ENCODE data around the gene NR4A2. TPM values are rescaled to one million over a fixed set of nuclear protein-coding genes. Genes with fewer than 3 reads are reported as not detected.
A peak's percentile ranks its signal among the peaks of the same experiment; 100 is the strongest.

The NR4A2 gene
- total RNA-seq, 2 donors from 2014 or later, result 1.2 to 1.6 TPM

GRCh38 chr2:156340804-156341451 lies 8.4 kb upstream of the NR4A2 start:
- DNase-seq, result peak; percentile 73
- Histone ChIP-seq H3K4me1 (ENCODE audit: control insufficient read depth, insufficient read depth, low read length) (no peaks in the 10 kb centered on the region), H3K9me3 (ENCODE audit: control insufficient read depth, low read length) (no peaks in the 10 kb centered on the region), H3K9ac (ENCODE audit: extremely low read depth, low read length, poor library complexity, severe bottlenecking) (peak overlapping the region; percentile 89), H3K36me3 (ENCODE audit: control insufficient read depth, insufficient read depth, low read length) (no peaks in the 10 kb centered on the region), H3K27ac (ENCODE audit: low read depth, low read length) (no peak overlapping the region), H3K27me3 (ENCODE audit: control insufficient read depth, insufficient read depth, low read length, poor library complexity, severe bottlenecking) (no peaks in the 10 kb centered on the region), H3K4me3 (ENCODE audit: low read length) (peak overlapping the region; percentile 86)
- TF ChIP-seq, protein P1, sequence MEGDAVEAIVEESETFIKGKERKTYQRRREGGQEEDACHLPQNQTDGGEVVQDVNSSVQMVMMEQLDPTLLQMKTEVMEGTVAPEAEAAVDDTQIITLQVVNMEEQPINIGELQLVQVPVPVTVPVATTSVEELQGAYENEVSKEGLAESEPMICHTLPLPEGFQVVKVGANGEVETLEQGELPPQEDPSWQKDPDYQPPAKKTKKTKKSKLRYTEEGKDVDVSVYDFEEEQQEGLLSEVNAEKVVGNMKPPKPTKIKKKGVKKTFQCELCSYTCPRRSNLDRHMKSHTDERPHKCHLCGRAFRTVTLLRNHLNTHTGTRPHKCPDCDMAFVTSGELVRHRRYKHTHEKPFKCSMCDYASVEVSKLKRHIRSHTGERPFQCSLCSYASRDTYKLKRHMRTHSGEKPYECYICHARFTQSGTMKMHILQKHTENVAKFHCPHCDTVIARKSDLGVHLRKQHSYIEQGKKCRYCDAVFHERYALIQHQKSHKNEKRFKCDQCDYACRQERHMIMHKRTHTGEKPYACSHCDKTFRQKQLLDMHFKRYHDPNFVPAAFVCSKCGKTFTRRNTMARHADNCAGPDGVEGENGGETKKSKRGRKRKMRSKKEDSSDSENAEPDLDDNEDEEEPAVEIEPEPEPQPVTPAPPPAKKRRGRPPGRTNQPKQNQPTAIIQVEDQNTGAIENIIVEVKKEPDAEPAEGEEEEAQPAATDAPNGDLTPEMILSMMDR (conservative IDR thresholded peaks at IDR 0.05), result no peak
- Mint-ChIP-seq H3K27ac (peak overlapping the region; percentile 95), H3K4me3 (peak overlapping the region; percentile 72), H3K4me1 (peaks cover 28% of the 10 kb centered on the region), H3K36me3 (ENCODE audit: low read depth) (no peaks in the 10 kb centered on the region), H3K27me3 (ENCODE audit: insufficient read depth) (peaks cover 7% of the 10 kb centered on the region), H3K9me3 (no peaks in the 10 kb centered on the region)
- 15 to 19% methylated on average over 14 to 15 of the region's 15 CpGs for WGBS, 2 experiments (ENCODE audit: insufficient coverage in 1 of 2, insufficient read length in 1 of 2)

- TF ChIP-seq, protein P1 (conservative IDR thresholded peaks at IDR 0.05), result no peak
- H3K4me3 Mint-ChIP-seq, result peak overlapping the region; percentile 72
- peaks cover 7% of the 10 kb centered on the region for H3K27me3 Mint-ChIP-seq (ENCODE audit: insufficient read depth)
- peaks cover 31% of the 10 kb centered on the region for H3K4me1 Mint-ChIP-seq
- H3K27ac Mint-ChIP-seq, result no peak overlapping the region
- H3K36me3 ChIP-seq (ENCODE audit: control insufficient read depth, insufficient read depth, low read length), result no peaks in the 10 kb centered on the region
- no peak for DNase-seq
- no peaks in the 10 kb centered on the region for H3K27me3 ChIP-seq (ENCODE audit: control insufficient read depth, insufficient read depth, low read length, poor library complexity, severe bottlenecking)
- no peak overlapping the region for H3K9ac ChIP-seq (ENCODE audit: extremely low read depth, low read length, poor library complexity, severe bottlenecking)
- no peak overlapping the region for H3K27ac ChIP-seq (ENCODE audit: low read depth, low read length)
- H3K4me3 ChIP-seq (ENCODE audit: low read length), result no peak overlapping the region
- H3K9me3 ChIP-seq (ENCODE audit: control insufficient read depth, low read length), result no peaks in the 10 kb centered on the region
- no peaks in the 10 kb centered on the region for H3K36me3 Mint-ChIP-seq (ENCODE audit: low read depth)
- H3K9me3 Mint-ChIP-seq, result no peaks in the 10 kb centered on the region
- no peaks in the 10 kb centered on the region for H3K4me1 ChIP-seq (ENCODE audit: control insufficient read depth, insufficient read depth, low read length)
- WGBS, 2 experiments (ENCODE audit: insufficient coverage in 1 of 2, insufficient read length in 1 of 2), result 100% methylated on average over 1 of the region's 1 CpG; no CpG with 5 or more reads in 1 of the 2 experiments
These were observed 7.9 kb upstream of the NR4A2 start for GRCh38 chr2:156340377-156340776.

DNA sequence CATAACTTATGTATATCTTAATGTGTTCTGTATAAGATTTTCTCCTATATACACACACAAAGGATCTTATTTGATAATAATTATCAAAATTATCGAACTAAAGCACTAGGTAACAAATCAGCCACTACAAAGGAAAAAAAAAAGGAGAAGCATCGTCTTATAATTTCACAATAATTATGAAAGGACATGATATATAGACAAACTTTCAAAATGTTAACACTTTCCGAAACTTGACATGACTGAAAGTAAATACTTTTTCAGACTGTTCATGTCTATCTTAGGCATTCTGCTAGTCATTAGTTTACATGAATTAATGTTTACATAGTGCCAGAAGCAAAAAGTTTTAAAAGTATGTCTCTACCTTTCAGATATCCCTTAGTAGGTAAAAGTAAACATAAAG lies 7.3 kb upstream of the NR4A2 start:
- no peak overlapping the region for H3K27ac Mint-ChIP-seq
- Histone ChIP-seq H3K27ac (ENCODE audit: low read depth, low read length) (no peak overlapping the region), H3K4me1 (ENCODE audit: control insufficient read depth, insufficient read depth, low read length) (no peaks in the 10 kb centered on the region), H3K4me3 (ENCODE audit: low read length) (no peak overlapping the region), H3K9me3 (ENCODE audit: control insufficient read depth, low read length) (no peaks in the 10 kb centered on the region), H3K9ac (ENCODE audit: extremely low read depth, low read length, poor library complexity, severe bottlenecking) (no peak overlapping the region), H3K36me3 (ENCODE audit: control insufficient read depth, insufficient read depth, low read length) (no peaks in the 10 kb centered on the region), H3K27me3 (ENCODE audit: control insufficient read depth, insufficient read depth, low read length, poor library complexity, severe bottlenecking) (no peaks in the 10 kb centered on the region)
- H3K9me3 Mint-ChIP-seq, result no peaks in the 10 kb centered on the region
- H3K4me1 Mint-ChIP-seq, result peaks cover 33% of the 10 kb centered on the region
- peaks cover 7% of the 10 kb centered on the region for H3K27me3 Mint-ChIP-seq (ENCODE audit: insufficient read depth)
- no peaks in the 10 kb centered on the region for H3K36me3 Mint-ChIP-seq (ENCODE audit: low read depth)
- no peak overlapping the region for H3K4me3 Mint-ChIP-seq
- TF ChIP-seq, protein P1 (conservative IDR thresholded peaks at IDR 0.05), result no peak
- WGBS, 2 experiments (ENCODE audit: insufficient coverage in 1 of 2, insufficient read length in 1 of 2), result 100% methylated on average over 1 of the region's 3 CpGs; no CpG with 5 or more reads in 1 of the 2 experiments
- DNase-seq, result no peak
